HG03095 (cell line): ENCODE measurements around the gene TBC1D8.
A peak's percentile ranks its signal among the peaks of the same experiment; 100 is the strongest.

Experiments used
- ATAC-seq: cut with Tn5 transposase; IDR thresholded peaks from one replicate; pipeline ENCODE4 v1.9.1; 2021; ENCODE audit warnings: moderate library complexity; ENCODE audit not compliant: unreplicated experiment

TBC1D8 gene

DNA sequence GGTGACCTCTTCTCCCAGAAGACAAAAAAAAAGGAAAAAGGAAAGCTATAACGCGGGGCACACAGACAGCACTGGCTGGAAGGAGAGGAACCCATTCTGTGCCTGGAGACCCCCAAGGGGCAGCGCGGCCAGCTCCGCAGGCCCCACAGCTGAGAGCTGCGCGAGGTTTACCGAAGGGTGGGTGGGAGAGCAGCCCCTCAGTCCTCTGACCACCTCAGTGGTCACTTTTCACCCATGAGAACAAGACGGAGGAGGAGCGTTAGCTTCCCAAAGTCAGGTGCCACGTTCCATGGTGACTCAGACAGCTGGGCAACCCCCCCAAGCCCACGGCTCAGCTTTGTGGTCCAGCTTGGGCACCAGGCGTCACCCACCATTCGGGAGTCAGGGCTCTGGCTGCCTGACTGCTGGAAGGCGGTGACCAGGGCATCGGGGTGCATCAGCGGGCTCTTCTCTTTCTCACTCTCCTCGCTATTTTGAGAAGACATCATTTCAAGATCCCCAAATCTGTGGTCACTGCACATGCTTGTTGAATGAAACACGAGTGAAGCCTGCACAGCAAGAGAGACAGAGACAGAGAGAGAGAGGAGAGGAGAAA, 113.9 kb downstream of the TBC1D8 start:
- no peak for ATAC-seq

DNA sequence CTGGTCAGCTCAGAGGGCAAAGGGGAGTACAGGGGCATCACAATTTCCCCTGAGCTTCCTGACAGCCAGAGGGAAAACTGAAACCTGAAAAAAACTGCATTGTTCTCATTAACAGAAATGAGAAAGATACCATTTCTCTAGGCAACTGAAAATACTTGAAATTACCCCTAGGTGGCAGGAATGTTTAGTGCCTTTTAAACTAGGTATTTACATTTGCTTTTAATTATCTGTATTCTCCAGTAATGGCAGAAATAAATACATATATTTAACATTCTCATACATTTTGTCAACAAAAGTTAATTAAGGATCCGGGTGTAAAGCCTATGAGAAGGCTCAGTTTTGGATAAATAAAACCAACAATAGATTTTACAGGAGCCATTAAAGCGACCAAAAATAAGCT, 114.6 kb downstream of the TBC1D8 start:
- ATAC-seq = no peak

DNA sequence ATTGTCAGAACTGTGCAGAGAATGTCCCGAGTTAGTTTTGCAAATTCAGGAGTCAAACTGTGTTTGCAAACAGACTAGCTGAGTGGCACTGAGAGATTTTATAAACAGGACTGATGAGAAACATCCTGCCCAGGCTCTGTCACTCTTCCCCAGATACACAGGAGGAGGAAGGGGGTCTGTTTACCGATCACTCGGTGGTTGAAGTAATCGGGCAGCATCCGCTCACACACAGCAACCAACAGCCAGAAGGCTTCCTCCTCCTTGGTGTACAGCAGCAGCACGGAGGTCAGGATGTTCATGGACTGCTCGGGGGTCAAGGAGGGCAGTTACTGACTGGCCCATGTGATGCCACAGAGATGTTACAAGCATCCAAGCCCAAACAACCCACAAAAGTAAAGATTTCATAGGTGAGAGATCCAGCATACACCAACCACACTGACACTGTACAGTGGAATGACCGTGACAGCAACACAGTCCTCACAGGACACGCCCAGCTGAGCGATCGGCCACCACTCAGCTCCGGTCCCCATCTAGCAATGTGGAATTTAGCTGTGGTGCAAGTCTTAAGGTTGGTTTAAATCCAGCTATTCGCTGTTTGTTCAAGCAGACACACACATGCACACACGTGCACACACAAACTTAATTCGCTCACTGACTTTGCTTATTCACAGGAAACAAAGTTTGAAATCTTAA, 119.0 kb downstream of the TBC1D8 start:
- no peak for ATAC-seq

DNA sequence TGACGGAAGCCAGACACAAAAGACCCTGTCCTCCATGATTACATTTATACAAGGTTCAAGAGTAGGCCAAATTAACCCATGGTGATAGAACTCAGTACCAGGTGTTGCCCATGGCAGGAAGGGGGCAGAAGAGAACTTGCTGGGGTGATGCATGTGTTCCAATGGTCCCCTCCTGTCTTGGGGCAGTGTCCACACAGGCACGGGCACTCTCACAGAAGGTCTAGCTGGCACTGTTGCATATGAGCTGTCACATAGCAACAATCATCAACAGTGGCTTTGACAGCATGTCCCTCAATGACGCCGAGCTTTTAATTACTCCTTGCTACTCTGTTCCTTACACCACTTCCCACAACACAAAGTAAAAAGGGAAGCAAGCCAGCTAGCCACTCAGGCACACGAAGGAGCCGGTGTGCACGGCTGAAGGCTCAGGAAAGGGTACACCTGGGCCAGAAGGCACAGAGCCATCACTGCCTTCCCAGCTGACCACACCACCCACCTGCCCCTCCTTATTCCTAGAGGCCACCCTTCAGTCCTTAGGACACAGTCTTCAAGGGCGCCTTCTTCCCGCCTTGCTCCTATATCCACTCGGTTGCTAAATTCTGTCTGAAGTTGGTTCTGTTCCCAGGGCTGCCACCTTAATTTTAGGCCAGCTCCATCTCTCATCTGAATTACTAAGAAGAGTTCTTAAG, 120.2 kb downstream of the TBC1D8 start:
- ATAC-seq = no peak

DNA sequence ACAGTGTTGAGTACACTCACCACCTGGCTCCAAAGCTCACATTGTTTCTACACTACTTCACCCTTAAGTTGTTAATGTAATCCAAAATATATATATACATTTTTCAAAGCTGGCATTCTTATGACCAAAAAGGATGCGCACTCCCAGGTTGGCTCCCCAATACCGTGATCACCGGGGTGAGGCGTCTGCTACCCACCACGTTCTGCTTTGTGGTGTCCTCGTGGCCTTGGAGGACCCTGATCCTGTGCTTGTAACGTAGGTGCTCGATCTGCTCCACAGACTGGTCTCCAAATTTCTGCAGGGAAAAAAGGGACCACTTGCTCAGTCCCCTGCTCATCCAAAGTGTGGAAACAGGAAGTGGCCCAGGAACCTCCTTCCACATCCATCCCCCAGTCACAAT, 123.3 kb downstream of the TBC1D8 start:
- ATAC-seq = no peak

DNA sequence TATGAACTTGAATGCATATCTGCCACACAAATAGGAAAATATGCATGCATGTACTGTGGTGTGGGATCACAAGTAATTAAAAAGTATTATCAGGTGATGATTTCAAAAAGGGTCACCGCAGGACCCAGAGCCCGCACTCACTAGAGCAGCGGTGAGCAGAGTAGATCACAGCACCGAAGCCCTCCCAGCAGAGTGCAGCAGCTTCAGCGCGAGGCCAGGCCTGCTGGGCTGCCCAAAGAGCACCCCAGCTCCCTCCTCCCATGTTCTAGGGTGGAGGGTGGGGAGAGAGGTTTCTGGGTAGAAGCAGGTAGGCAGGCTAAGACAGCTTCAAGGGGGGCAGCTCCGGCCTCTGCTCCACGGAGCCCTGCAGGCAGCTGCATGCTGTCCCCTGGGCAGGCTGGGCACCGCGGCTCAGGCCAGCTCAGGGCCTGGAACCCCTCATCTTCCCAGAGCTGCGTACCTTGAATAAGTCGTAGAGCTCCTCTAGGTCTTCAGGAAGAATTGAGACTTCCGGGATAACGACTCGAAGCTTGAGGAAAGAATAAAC, 124.2 kb downstream of the TBC1D8 start:
- ATAC-seq = no peak

DNA sequence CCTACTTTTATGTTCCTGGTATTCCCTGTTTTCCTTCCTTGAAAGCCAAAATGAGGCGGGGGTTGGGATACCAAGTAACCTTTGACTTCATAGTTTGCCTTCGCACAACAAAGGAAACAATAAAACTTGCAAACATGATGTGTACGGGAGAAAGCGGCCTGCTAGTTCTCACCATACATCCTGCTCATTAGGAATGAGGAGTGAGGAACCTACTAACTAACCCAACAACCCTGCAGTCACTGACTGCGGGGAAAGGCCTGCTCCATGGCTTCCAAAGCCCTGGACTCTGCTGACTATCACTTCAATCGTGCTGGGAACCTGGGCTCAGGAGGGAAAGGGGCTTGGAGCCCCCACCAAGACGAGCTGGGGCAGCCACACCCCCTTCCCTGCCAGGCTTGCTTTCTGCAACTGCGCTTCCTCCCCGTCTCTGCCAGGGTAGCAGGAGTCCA, 124.9 kb downstream of the TBC1D8 start:
- ATAC-seq = no peak

DNA sequence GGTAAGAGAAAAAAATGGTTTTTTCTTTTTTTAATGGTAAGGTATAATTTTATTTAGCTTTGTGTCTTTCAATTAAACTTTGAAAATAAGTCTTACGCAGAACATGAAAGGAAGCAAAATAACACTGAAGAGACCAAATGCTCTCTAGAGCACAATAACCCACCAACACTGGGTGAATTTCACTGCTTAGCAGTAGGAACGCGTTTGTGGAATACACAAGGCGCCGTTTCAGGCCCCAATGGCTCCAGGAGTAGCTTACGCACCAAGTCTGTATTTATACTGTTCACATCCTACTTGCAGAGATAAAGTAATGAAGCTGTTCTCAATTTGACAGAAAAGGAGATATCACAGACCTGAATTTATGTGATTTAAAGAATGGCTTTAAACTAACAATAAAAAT, 125.6 kb downstream of the TBC1D8 start:
- ATAC-seq = no peak

DNA sequence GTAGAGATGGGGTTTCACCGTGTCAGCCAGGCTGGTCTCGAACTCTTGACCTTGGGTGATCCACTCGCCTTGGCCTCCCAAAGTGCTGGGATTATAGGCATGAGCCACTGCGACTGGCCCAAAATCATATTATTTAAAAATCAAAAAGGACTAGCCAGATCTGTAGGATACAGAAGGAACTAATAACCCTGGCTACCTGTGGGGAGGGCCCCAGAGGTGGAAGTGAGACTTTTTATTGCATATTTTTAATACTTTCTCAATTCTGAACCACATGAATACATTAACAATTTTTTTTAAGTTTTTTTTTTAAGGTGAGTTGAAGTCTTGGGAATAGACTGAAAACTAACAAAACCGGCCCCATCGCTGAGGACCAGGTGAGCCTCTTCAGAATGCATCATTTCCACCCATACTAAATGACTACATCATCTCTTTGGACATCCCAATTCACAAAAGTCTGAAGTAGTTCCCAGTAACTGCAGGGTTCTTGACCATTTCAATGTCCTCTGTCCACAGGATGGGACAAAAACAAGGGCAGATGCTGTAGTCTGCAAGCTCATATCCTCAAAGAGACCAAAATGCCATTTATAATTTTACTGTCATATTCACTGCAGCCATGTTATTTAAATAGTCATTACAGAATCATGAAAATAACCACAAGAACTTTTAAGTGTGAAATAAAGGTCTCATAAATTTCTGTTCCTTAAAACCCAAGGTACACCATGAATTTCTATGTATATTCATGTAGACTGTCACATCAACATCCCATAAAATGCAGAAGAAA, 127.7 kb downstream of the TBC1D8 start:
- no peak for ATAC-seq

DNA sequence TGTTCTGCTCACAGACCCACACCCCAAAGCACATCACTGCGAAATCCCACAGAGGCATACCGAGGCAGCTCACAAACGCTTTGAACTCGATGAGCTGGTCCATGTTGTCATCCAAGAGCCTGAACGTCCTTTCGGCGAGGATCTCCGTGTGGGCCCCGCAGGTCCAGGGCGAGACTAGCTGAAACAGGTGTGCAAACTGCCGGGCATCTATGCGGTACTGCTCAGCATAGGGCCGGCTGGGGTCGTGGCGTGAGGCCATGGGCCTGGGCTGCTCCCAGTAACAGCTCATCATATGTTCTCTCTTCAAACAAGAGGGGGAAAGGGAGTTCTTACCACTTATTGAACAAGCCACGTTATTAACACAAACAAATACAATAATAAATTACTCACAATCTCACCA, 129.0 kb downstream of the TBC1D8 start:
- no peak for ATAC-seq

DNA sequence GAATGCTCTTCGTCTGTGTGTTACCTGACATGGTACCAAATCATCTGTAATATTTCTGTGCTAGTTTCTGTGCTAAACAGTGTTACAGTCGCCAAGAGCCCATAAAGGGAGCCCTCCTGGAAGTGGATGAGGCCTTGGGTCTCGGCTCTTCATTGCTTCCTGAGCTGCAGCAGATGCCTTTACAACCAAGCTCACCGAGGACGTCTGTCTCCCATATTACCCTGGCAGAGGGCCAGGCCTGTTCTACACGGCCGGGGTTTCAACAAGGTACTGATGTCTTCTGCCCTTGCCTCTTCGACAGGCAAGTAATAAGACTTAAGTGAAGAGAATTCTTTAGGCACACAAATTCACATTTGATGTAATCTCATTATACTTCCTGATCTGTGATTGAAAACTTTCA, 132.2 kb downstream of the TBC1D8 start:
- ATAC-seq = no peak

DNA sequence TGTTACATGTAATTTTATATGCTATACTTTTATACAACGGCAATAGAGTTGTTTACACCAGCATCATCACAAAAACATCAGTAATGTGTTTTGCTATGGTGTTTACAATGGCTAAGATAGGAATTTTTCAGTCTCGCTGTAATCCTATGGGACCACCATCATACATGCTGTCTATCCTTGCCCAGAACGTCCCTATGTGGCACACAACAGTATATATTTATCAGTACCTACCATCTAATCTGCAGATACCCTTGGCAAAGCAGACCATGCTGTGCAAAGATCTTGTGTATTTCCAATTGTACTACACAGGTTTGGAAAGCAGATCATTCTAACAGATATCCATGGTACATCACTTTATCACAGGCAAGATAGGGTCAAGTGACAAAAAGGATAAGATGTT, 133.8 kb downstream of the TBC1D8 start:
- ATAC-seq = no peak

DNA sequence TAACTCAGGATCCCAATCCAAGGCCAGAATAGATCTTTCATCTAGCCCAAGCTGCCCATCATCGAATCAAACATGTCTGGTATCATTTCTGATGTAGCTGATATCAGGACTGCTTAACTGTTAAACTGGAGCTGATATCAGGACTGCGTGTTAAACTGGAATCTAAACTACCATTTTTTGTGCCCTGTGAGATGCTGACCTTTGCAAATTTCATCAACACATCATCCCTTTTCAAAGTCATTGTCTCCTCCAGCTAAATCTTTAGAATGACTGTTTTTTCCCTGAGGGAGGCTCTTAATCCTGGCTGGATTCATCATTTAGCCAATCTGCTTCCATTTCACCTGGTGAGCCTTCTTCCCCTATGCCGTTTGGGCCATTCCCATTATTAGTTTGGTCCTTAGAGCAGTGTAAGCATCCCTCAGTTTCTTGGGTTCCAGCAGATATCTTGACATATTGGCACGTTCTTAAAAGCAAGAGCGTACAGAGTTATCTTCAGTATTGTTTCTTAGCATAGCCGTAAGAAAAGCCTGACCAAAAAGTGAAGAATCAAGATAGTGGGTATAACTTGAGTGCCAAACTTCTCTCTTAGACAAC, 136.8 kb downstream of the TBC1D8 start:
- ATAC-seq = no peak

DNA sequence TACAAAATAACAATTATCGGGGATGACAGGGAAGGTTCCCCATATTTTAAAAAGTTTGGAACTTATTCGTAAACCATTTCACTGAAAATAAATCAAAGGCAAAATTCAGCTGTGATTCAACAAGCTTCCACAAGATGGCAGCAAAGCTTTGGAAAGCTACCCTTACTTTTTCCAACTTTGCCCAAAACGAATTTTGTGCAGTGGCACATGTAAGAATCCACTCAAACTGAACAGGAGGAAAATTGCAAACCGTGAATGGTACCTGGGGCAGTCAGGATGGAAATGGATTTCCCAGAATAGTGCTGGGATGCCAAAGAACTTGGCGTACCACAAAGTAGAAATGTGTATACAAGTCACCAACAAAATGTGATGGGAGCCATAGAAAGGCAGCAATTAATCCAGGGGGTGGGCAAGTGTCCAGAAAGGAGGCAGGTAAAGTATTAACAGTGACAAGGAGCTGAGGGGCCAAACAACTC, 138.4 kb downstream of the TBC1D8 start:
- no peak for ATAC-seq

DNA sequence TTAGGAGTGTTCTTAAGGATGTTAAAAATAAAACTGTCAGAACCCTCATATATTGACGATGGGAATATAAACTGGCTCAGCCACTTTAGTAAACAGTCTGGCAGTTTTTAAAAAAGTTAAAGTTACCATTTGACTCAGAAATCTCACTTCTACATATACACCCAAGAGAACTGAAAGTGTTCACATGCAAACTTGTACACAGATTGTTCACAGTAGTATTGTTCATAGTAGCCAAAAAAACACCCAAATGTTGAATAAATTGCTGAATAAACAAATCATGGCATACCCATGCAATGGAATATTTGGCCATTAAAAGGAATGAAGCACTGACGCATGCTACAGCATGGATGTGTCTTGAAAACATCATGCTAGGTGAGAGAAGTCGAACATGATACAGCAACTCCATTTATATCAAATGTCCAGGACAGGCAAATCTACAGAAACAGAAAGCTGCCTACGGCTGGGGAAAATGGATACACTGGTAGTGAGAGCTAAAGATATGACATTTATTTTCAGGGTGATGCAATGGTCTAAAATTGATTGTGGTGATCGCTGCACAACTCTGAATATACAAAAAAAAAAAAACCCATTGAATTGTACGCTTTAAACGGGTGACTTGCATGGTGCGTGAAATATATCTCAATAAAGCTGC, 139.0 kb downstream of the TBC1D8 start:
- peak; percentile 89 for ATAC-seq

DNA sequence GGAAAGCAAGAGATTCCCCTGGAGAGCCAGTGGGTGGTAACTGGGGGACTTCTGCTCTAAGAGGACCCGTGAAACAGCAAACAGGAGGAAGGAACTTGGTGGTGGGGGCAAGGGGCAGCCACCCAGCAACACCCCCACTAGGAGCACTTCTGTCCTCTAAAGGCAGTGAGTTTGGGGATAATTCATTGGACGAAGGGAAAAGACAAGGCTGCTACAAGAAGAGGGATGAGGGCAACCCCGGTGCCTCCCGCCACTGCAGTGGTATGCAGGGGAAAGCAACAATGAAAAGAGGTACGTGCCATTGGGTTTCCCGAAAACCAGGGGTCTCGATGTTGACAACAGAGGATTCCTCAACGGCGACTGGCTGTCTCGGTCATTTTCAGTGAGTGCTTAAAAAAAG, 140.0 kb downstream of the TBC1D8 start:
- no peak for ATAC-seq

DNA sequence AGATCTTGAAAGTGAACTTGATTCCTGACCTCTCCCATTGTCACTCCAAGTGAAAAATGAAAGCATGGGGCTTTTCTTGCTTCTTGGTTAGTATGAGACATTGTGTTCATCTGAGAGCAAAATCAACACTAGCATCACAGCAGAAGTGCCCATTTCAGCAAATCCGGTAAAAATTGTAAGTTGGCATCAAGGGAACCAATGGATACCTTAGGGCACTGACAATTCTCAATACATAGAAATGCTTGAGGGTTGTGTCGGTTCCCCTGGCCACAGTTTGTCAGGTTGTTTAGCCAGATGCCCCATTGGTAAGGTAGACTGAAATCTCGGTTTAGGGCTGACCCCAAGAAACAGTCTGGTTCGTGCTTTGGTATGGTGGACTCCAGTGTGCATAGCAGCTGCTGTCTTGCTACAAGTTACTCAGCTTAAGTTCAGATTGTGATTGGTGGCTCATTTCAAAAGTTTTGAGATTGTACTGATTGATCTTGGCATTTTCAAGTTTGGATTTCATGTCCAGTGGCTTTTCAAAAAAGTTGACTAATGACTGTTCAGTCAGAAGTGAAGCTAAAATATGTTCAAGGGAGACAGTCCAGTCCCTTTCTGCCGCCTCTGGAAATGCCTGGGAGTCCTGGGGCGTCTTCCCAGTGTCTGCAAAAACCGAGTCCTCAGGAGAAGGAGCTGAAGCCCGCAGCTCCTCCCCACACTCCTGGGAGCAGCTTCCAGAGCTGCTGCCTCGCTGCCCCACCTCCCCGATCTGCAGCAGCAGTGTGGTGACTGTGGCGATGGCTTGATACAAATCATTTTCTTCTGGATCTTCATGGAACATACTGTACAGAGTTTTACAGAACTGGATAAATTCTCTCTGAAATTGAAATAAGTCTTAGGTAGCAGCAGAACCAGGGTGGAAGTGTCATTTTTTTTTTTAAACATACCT, 143.5 kb downstream of the TBC1D8 start:
- no peak for ATAC-seq

DNA sequence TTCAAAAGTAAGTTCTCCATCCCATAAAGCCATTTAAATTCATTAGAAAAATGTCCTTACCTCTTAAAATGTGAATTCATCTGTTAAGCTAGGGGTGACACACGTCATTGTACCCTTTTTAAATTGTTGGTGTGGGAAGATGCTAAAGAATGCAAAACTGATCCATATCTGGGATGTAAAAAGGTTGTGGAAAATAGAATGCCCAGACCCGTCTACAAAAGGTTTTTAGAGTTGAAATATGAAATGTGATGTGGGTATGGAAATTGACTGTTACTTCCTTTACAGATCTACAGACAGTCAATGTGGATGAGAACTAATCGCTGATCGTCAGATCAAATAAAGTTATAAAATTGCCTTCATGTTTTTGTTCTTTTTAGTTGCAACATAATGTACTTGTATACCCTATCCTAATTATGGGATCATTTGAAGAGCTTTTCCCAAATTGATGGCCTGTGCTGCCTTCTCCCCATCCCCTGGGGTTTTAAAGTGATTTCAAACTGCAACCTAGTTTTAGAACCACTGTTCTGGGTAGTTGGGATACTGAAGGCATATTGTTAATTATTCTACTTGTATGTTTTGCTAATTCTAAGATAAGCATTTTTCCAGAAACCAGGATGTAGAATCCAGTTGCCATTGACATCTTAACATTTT, 145.0 kb downstream of the TBC1D8 start:
- no peak for ATAC-seq
